Measurements from ENCODE around the gene HSFY2.
"Not testable (repeated sequence)": the region's sequence is repeated elsewhere in the genome, so short reads cannot be mapped to it uniquely, and the experiment has no call there.

Gene HSFY2

DNA sequence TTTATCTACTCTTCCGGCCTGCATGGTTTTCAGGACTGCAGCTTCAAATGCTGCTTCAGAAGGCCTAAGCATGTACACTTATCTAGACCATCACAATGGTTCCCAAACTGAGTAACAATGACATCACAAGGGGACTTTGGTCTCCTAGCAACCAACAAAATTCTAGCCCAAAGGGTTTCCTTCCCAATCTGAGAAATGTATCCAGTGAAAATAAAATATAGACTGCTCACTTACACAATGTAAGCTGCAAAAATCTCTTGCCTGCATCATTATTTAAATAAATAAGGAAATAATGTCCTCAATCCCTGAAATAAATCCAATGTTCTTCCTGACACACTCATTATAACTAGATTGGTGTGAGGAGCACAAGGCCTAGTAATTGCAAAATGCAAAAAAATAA is at the start of gene HSFY2:
Gene HSFY2, minus strand, starts transcription at position 101 of the 400 bp plus-strand sequence. CDS start 117 bp downstream, outside the sequence.
- DNase-seq = not testable (repeated sequence)

GRCh38 chrY:18815751-18816150 is 42.2 kb upstream of the HSFY2 start:
- DNase-seq = not testable (repeated sequence)

- DNase-seq = not testable (repeated sequence)
These were observed 15.3 kb upstream of the HSFY2 start for GRCh38 chrY:18788757-18789406.

DNA sequence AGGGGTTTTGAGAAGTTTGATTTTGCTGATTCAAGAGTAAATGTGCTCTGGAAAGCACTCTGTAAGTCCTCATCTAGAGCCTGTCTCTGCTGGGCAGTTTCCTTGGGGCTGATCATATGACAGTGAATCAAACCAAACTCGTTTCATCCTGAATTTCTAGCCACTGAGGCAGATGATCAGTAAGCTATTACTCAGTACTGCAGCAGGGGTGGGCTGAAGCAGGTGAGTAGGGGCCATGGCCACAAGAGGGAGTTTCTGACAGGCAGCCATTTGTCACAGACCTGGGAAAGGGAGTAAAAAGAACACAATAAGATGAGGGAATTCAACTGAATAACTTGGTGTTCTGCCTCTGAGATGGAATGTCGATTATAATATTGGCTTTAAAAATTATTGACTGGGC is 19.5 kb downstream of the HSFY2 start:
- not testable (repeated sequence) for DNase-seq

GRCh38 chrY:18753133-18753815 is 20.3 kb downstream of the HSFY2 start:
- not testable (repeated sequence) for DNase-seq

GRCh38 chrY:18723714-18724113 is 49.8 kb downstream of the HSFY2 start:
- not testable (repeated sequence) for DNase-seq

Data from inflammatory macrophage treated with lipopolysaccharide for 1 hour (primary cell).